ENCODE data around the gene FBXL20. TPM values are rescaled to one million over a fixed set of nuclear protein-coding genes. Genes with fewer than 3 reads are reported as not detected.
A peak's percentile ranks its signal among the peaks of the same experiment; 100 is the strongest.

The FBXL20 gene
- total RNA-seq, 2 donors from 2014 or later = 22.4 to 43.6 TPM

GRCh38 chr17:39246274-39246673 lies 155.2 kb downstream of the FBXL20 start:
- no peak for DNase-seq (ENCODE audit: low spot score)
- Histone ChIP-seq H3K4me3 (no peak overlapping the region), H3K27me3 (replicated peaks; ENCODE audit: insufficient read depth) (no peaks in the 10 kb centered on the region), H3K9me3 (no peaks in the 10 kb centered on the region), H3K36me3 (no peaks in the 10 kb centered on the region), H3K4me1 (replicated peaks) (no peaks in the 10 kb centered on the region), H3K27ac (no peak overlapping the region)
- TF ChIP-seq, protein P1, sequence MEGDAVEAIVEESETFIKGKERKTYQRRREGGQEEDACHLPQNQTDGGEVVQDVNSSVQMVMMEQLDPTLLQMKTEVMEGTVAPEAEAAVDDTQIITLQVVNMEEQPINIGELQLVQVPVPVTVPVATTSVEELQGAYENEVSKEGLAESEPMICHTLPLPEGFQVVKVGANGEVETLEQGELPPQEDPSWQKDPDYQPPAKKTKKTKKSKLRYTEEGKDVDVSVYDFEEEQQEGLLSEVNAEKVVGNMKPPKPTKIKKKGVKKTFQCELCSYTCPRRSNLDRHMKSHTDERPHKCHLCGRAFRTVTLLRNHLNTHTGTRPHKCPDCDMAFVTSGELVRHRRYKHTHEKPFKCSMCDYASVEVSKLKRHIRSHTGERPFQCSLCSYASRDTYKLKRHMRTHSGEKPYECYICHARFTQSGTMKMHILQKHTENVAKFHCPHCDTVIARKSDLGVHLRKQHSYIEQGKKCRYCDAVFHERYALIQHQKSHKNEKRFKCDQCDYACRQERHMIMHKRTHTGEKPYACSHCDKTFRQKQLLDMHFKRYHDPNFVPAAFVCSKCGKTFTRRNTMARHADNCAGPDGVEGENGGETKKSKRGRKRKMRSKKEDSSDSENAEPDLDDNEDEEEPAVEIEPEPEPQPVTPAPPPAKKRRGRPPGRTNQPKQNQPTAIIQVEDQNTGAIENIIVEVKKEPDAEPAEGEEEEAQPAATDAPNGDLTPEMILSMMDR (IDR thresholded peaks at IDR 0.05) = no peak
- TF ChIP-seq POLR2AphosphoS5 (IDR thresholded peaks at IDR 0.05) (no peak), POLR2A (IDR thresholded peaks at IDR 0.05) (no peak)
- intact Hi-C loops (cut with DNase I) = no loop called here
- WGBS = 55% methylated on average over 3 of the region's 3 CpGs

- Histone ChIP-seq H3K9me3 (no peaks in the 10 kb centered on the region), H3K36me3 (no peaks in the 10 kb centered on the region), H3K4me1 (replicated peaks) (no peaks in the 10 kb centered on the region), H3K27ac (no peak overlapping the region), H3K4me3 (no peak overlapping the region), H3K27me3 (replicated peaks; ENCODE audit: insufficient read depth) (no peaks in the 10 kb centered on the region)
- WGBS = 25% methylated on average over 6 of the region's 6 CpGs
- DNase-seq (ENCODE audit: low spot score) = peak; percentile 86
- intact Hi-C loops (cut with DNase I) = loop anchor here (5.0 kb wide), 1 partner anchor 38 kb away; no protein-coding TSS in a partner anchor
- TF ChIP-seq, protein P1 (IDR thresholded peaks at IDR 0.05) = peak; percentile 89 to 94 (median 92)
- TF ChIP-seq POLR2A (IDR thresholded peaks at IDR 0.05) (no peak), POLR2AphosphoS5 (IDR thresholded peaks at IDR 0.05) (peak; percentile 70)
Observed at GRCh38 chr17:39244600-39245570, 156.5 kb downstream of the FBXL20 start.

DNA sequence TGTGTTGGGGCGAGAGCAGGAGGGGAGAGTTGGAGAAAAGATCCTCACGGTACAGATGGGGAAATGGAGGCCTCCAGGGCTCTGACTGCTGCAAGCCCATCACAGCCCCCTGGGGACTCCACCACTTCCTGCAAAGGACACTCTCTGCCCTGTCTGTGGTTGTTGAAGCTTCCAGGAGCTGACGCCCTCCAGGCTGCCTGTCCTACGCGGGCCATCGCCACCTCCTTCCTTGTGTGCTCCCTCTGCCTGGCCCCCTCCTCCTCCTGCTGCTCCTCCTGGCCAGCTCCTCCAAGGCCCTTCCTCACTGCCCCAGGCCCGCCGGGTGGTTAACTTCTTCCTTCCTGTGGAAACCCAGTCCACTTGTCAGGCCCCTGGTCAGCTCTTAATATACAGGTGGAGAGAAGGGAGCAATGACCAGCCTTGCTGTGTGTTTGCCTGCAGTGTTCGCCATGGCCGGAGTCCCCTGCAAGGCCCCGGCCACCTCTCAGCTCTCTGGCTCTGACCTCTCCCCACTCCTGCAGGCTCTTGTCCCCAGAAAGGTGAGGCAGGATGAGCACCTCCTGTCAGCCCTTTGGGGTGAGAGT lies 157.3 kb downstream of the FBXL20 start:
- H3K4me1 ChIP-seq (replicated peaks) = no peaks in the 10 kb centered on the region
- no peak overlapping the region for H3K4me3 ChIP-seq
- 48% methylated on average over 11 of the region's 11 CpGs for WGBS
- H3K36me3 ChIP-seq = no peaks in the 10 kb centered on the region
- intact Hi-C loops (cut with DNase I) = loop anchor here (5.0 kb wide), 1 partner anchor 37 kb away; no protein-coding TSS in a partner anchor
- H3K9me3 ChIP-seq = no peaks in the 10 kb centered on the region
- TF ChIP-seq POLR2AphosphoS5 (IDR thresholded peaks at IDR 0.05) = no peak
- TF ChIP-seq, protein P1 (IDR thresholded peaks at IDR 0.05) = no peak
- TF ChIP-seq POLR2A (IDR thresholded peaks at IDR 0.05) = no peak
- H3K27me3 ChIP-seq (replicated peaks; ENCODE audit: insufficient read depth) = no peaks in the 10 kb centered on the region
- DNase-seq (ENCODE audit: low spot score) = no peak
- H3K27ac ChIP-seq = no peak overlapping the region

DNA sequence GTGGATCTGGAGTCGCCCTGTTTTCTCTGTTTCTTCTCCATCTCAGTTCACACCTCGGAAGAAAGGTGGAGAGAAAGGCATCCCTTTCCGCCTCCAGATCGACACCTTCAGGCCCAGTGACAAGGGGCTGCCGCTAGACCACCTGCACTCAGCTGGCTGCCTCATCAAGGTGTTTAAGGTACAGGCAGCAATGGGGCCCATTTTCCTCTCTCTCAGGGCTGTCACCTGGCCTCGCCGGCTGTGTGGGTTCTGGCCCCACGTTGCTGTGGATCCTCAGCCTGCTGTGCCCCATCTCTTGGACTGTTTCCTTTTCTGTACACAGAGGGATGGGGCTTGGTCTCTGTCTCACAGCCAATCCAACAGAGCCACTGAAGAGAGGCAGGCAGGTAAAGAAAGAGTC lies 158.3 kb downstream of the FBXL20 start:
- WGBS = 69% methylated on average over 8 of the region's 8 CpGs
- H3K27ac ChIP-seq = no peak overlapping the region
- H3K36me3 ChIP-seq = no peaks in the 10 kb centered on the region
- no peaks in the 10 kb centered on the region for H3K27me3 ChIP-seq (replicated peaks; ENCODE audit: insufficient read depth)
- intact Hi-C loops (cut with DNase I) = loop anchor here (5.0 kb wide), 1 partner anchor 36 kb away; no protein-coding TSS in a partner anchor
- H3K4me3 ChIP-seq = no peak overlapping the region
- DNase-seq (ENCODE audit: low spot score) = no peak
- TF ChIP-seq, protein P1 (IDR thresholded peaks at IDR 0.05) = no peak
- TF ChIP-seq POLR2A (IDR thresholded peaks at IDR 0.05) (no peak), POLR2AphosphoS5 (IDR thresholded peaks at IDR 0.05) (no peak)
- H3K4me1 ChIP-seq (replicated peaks) = no peaks in the 10 kb centered on the region
- no peaks in the 10 kb centered on the region for H3K9me3 ChIP-seq

Data from prostate gland (tissue), 2 donors.